Naive thymus-derived CD4-positive, alpha-beta T cell (primary cell): ENCODE data around the gene LPXN. TPM values are rescaled to one million over a fixed set of nuclear protein-coding genes. Genes with fewer than 3 reads are reported as not detected.

ENCODE experiments used
- ATAC-seq: fragments of 150-1000 bp; cut with Tn5 transposase; 2 replicates; pipeline ENCODE4 v1.10.0; 2021; ENCODE audit warnings: mild to moderate bottlenecking, moderate library complexity
- CTCF ChIA-PET: fragments of 350-600 bp; sonication (Branson Sonifier 250); formaldehyde crosslinking; loops from one replicate; lab custom pipeline; 2021; ENCODE audit warnings: antibody characterized with exemption; lab: Charles Lee
- POLR2A ChIA-PET: fragments of 350-600 bp; sonication (Branson Sonifier 250); formaldehyde crosslinking; loops from one replicate; lab custom pipeline; 2021; ENCODE audit warnings: antibody characterized with exemption, inconsistent platforms; lab: Charles Lee
- DNase-seq, 9 donors: peaks; one replicate each; pipeline versions ENCODE4 v3.0.0 to v3.0.0-alpha.2; 2020 to 2022; ENCODE audit warnings: mixed read lengths in 1 of 9
- H3K27ac ChIP-seq: one replicate; pipeline ENCODE4 v1.7.0; 2013; ENCODE audit warnings: mild to moderate bottlenecking, low read depth, low read length, moderate library complexity
- H3K27me3 ChIP-seq, 2 donors: one replicate each; pipeline ENCODE4 v1.7.0; 2013; ENCODE audit warnings: low read length in 2 of 2, mild to moderate bottlenecking in 2 of 2, moderate library complexity in 2 of 2; ENCODE audit not compliant: control insufficient read depth in 2 of 2, insufficient read depth in 2 of 2
- H3K36me3 ChIP-seq, 3 experiments: 1 replicate in 2 of 3; 2 replicates in 1 of 3; pipeline ENCODE4 v1.7.0; 2013; ENCODE audit warnings: low read length in 3 of 3, mild to moderate bottlenecking in 3 of 3, moderate library complexity in 1 of 3; ENCODE audit not compliant: insufficient read depth in 3 of 3, control insufficient read depth in 2 of 3
- H3K4me1 ChIP-seq, 2 donors: one replicate each; pipeline ENCODE4 v1.7.0; 2013; ENCODE audit warnings: low read length in 2 of 2, mild to moderate bottlenecking in 2 of 2, moderate library complexity in 1 of 2; ENCODE audit not compliant: control insufficient read depth in 2 of 2, insufficient read depth in 2 of 2
- H3K4me3 ChIP-seq: 2 replicates; pipeline ENCODE4 v1.7.0; 2013; ENCODE audit warnings: mild to moderate bottlenecking, low read length
- H3K9me3 ChIP-seq, 3 experiments: 1 replicate in 2 of 3; 2 replicates in 1 of 3; pipeline ENCODE4 v1.7.0; 2013; ENCODE audit warnings: low read length in 3 of 3; ENCODE audit not compliant: control insufficient read depth in 2 of 3
- H3K27ac Mint-ChIP-seq, 9 donors: one replicate each; pipeline ENCODE4 v1.8.0; 2020 to 2022; ENCODE audit warnings: mixed read lengths in 9 of 9, mild to moderate bottlenecking in 8 of 9, moderate library complexity in 5 of 9, inconsistent platforms in 2 of 9
- H3K27me3 Mint-ChIP-seq, 5 donors: one replicate each; pipeline ENCODE4 v1.8.0; 2021 to 2022; ENCODE audit warnings: mixed read lengths in 5 of 5, mild to moderate bottlenecking in 1 of 5
- H3K36me3 Mint-ChIP-seq, 5 donors: one replicate each; pipeline ENCODE4 v1.8.0; 2020 to 2022; ENCODE audit warnings: mixed read lengths in 5 of 5, mild to moderate bottlenecking in 3 of 5, inconsistent platforms in 1 of 5
- H3K4me1 Mint-ChIP-seq, 7 donors: one replicate each; pipeline ENCODE4 v1.8.0; 2020 to 2022; ENCODE audit warnings: mixed read lengths in 7 of 7, mild to moderate bottlenecking in 3 of 7, inconsistent platforms in 1 of 7
- H3K4me3 Mint-ChIP-seq, 10 donors: one replicate each; pipeline ENCODE4 v1.8.0; 2020 to 2022; ENCODE audit warnings: mild to moderate bottlenecking in 10 of 10, mixed read lengths in 10 of 10, moderate library complexity in 6 of 10, inconsistent platforms in 2 of 10
- H3K9me3 Mint-ChIP-seq, 11 donors: one replicate each; pipeline ENCODE4 v1.8.0; 2020 to 2022; ENCODE audit warnings: mixed read lengths in 11 of 11, mild to moderate bottlenecking in 4 of 11, inconsistent platforms in 1 of 11, moderate library complexity in 1 of 11
- intact Hi-C, 2 donors: fragments of 100-400 bp; cut with micrococcal nuclease; formaldehyde crosslinking; loops; one replicate each; pipeline ENCODE4 v1.15.1; 2023
- polyA plus RNA-seq, 2 donors: library from polyadenylated mRNA; unstranded; fragments of 300-500 nt; fragmentation: Illumina TruSeq; gene quantifications; one replicate each; pipeline ENCODE4 v1.2.3, GENCODE V29; 2021
- total RNA-seq, 6 experiments: library from RNA in 5 of 6; stranded (reverse) in 5 of 6; gene quantifications; 1 replicate in 5 of 6; 2 replicates in 1 of 6; pipeline ENCODE4 v1.2.3 and lab custom pipeline; 2021 to 2026

The LPXN gene
- total and polyA plus RNA-seq, 7 experiments from 2014 or later, result 58.2 to 215 (median 143) TPM

GRCh38 chr11:58526721-58527120, 48.9 kb downstream of the LPXN start:
- Histone ChIP-seq H3K36me3 (peaks cover 8 to 32% (median 10%) of the 10 kb centered on the region in 3 experiments), H3K27me3 (no peaks in the 10 kb centered on the region), H3K4me3 (no peak overlapping the region), H3K9me3 (peaks cover 0 to under 1% (median 0%) of the 10 kb centered on the region in 3 experiments), H3K27ac (peak overlapping the region; percentile 75), H3K4me1 (peaks cover 18 to 63% of the 10 kb centered on the region in 2 donors)
- Mint-ChIP-seq H3K36me3 (peaks cover 15 to 37% (median 28%) of the 10 kb centered on the region in 5 donors), H3K27me3 (no peaks in the 10 kb centered on the region), H3K4me3 (peak overlapping the region in 3 of 10 donors; percentile 11 to 14 (median 11)), H3K9me3 (peaks cover 0 to 6% (median 2%) of the 10 kb centered on the region in 11 donors), H3K4me1 (peaks cover 30 to 97% (median 66%) of the 10 kb centered on the region in 7 donors), H3K27ac (peak overlapping the region in 8 of 9 donors; percentile 69 to 99 (median 96))
- DNase-seq (no peak), ATAC-seq (no peak)
- ChIA-PET POLR2A (interaction anchor here (0.7 to 11.7 kb wide), 3 partner anchors 9 to 50 kb away, joined by 3 to 140 read pairs (median 4); partner anchors contain the start of genes LPXN and ZFP91), CTCF (interaction anchor here (0.7 to 1.8 kb wide), 4 partner anchors 17 to 649 kb away, joined by 3 to 5 read pairs (median 4); no protein-coding TSS in a partner anchor)
- intact Hi-C loops, result loop anchor here in 1 of 2 donors (10.0 kb wide), 2 partner anchors 392 to 1032 kb away; no protein-coding TSS in a partner anchor

- Mint-ChIP-seq H3K27me3 (no peaks in the 10 kb centered on the region), H3K9me3 (no peaks in the 10 kb centered on the region), H3K27ac (peak overlapping the region; percentile 84 to 99 (median 97)), H3K36me3 (peaks cover 10 to 26% (median 20%) of the 10 kb centered on the region in 5 donors), H3K4me3 (peak overlapping the region; percentile 65 to 85 (median 80)), H3K4me1 (peaks cover 27 to 94% (median 60%) of the 10 kb centered on the region in 7 donors)
- Histone ChIP-seq H3K27ac (peak overlapping the region; percentile 75), H3K4me3 (peak overlapping the region; percentile 10), H3K27me3 (no peaks in the 10 kb centered on the region), H3K36me3 (peaks cover 8 to 24% (median 10%) of the 10 kb centered on the region in 3 experiments), H3K4me1 (peaks cover 18 to 57% of the 10 kb centered on the region in 2 donors), H3K9me3 (no peaks in the 10 kb centered on the region)
- intact Hi-C loops, result loop anchor here (1.0 to 10.0 kb wide), 12 partner anchors 50 to 1030 kb away; partner anchors contain the start of genes SELENOH (in 2 of the 2), CLP1 (in 1 of the 2), LPXN (in 1 of the 2) and MED19 (in 1 of the 2)
- peak in 7 of 9 donors; percentile 59 to 83 (median 77) for DNase-seq
- ChIA-PET CTCF (interaction anchor here (0.7 to 3.3 kb wide), 15 partner anchors 13 to 1195 kb away, joined by 3 to 27 read pairs (median 5); partner anchors contain the start of gene UBE2L6), POLR2A (interaction anchor here (0.8 to 11.7 kb wide), 6 partner anchors 10 to 202 kb away, joined by 3 to 140 read pairs (median 4); partner anchors contain the start of genes LPXN and ZFP91)
- ATAC-seq, result peak; percentile 87
These were observed 50.5 kb downstream of the LPXN start for GRCh38 chr11:58525037-58525614.

GRCh38 chr11:58524232-58525036, 51.2 kb downstream of the LPXN start:
- POLR2A ChIA-PET, result interaction anchor here (0.6 to 11.7 kb wide), 9 partner anchors 43 to 1010 kb away, joined by 3 to 140 read pairs (median 3); partner anchors contain the start of genes LPXN and ZFP91
- Histone ChIP-seq H3K27ac (peak overlapping the region; percentile 75), H3K36me3 (peaks cover 8 to 19% (median 10%) of the 10 kb centered on the region in 3 experiments), H3K9me3 (no peaks in the 10 kb centered on the region), H3K4me1 (peaks cover 18 to 50% of the 10 kb centered on the region in 2 donors), H3K27me3 (no peaks in the 10 kb centered on the region), H3K4me3 (peak overlapping the region; percentile 10)
- Mint-ChIP-seq H3K27ac (peak overlapping the region; percentile 84 to 99 (median 97)), H3K9me3 (no peaks in the 10 kb centered on the region), H3K4me3 (peak overlapping the region; percentile 65 to 85 (median 80)), H3K4me1 (peaks cover 27 to 90% (median 54%) of the 10 kb centered on the region in 7 donors), H3K36me3 (peaks cover 10 to 20% (median 18%) of the 10 kb centered on the region in 5 donors), H3K27me3 (no peaks in the 10 kb centered on the region)
- CTCF ChIA-PET, result interaction anchor here (0.6 to 3.3 kb wide), 25 partner anchors 9 to 1194 kb away, joined by 3 to 27 read pairs (median 4); partner anchors contain the start of gene OR5B21
- intact Hi-C loops, result loop anchor here (1.0 to 10.0 kb wide), 18 partner anchors 51 to 1030 kb away; partner anchors contain the start of genes SELENOH (in 2 of the 2), CLP1 (in 1 of the 2), FAM111A (in 1 of the 2) and LPXN (in 1 of the 2)
- ATAC-seq (peak; percentile 78), DNase-seq (peak in 8 of 9 donors; percentile 39 to 78 (median 70))

DNA sequence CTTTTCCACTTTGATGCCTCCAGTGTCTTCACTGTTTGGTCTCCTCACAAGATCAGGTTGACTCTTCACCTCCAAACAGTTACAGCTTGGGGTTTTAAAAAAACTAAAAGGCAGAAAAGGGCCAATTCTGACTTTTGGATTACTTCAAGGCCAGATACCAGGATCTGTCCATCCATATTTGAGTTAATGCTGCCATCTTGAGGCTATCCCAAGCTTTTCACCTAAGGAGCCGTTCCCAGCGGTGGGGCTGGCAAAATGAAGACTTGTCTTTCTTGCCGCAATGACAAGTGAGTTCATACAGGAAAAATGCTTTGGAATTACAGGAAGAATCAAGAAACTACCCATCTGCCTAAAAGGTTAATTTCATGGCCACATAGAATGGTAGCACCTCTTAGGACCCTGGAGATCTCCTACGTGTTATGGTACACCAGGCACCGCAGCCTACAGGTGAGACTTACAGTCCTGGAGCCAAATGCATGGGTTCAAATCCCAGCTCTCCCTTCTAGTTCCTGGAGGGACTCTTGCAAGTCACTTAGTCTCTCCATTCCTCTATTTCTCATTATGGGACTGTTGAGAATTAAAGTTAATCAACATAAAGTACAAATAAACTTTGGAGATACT, 61.8 kb downstream of the LPXN start:
- Histone ChIP-seq H3K9me3 (no peaks in the 10 kb centered on the region), H3K4me1 (no peaks in the 10 kb centered on the region), H3K36me3 (no peaks in the 10 kb centered on the region), H3K27me3 (no peaks in the 10 kb centered on the region), H3K27ac (no peak overlapping the region), H3K4me3 (no peak overlapping the region)
- peaks cover 0 to 14% (median 0%) of the 10 kb centered on the region in 7 donors for H3K4me1 Mint-ChIP-seq
- peak overlapping the region in 2 of 9 donors; percentile 19 to 63 for H3K27ac Mint-ChIP-seq
- intact Hi-C loops, result loop anchor here in 1 of 2 donors (1.0 kb wide), 2 partner anchors 946 to 1057 kb away; no protein-coding TSS in a partner anchor
- H3K27me3 Mint-ChIP-seq, result no peaks in the 10 kb centered on the region
- CTCF ChIA-PET, result interaction anchor here (0.7 to 1.0 kb wide), 3 partner anchors 10 to 810 kb away, joined by 3 read pairs; no protein-coding TSS in a partner anchor
- H3K36me3 Mint-ChIP-seq, result peaks cover 0 to 5% (median 0%) of the 10 kb centered on the region in 5 donors
- DNase-seq, result peak in 3 of 9 donors; percentile 17 to 29 (median 20)
- peak; percentile 40 for ATAC-seq
- no peaks in the 10 kb centered on the region for H3K9me3 Mint-ChIP-seq
- H3K4me3 Mint-ChIP-seq, result no peak overlapping the region
- POLR2A ChIA-PET, result no interaction called here

DNA sequence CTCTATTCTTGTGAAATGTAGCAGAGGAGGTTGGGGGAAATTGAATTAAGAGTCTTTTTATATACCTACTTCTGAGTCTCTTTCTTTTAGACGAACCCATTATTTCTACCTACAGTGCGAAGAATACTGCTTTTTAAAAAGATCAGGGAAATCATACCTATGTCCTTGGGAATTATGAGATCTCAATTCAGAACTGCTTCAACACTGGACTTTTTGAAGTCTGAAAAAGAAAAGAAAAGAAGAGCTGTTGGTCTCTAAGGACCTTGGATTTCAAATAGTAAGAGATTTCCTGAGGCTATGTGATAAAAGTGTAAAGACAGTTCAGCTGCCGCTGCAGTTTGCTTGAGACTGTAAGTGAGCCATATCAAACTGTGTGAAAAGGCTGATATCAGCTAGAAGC, 64.0 kb downstream of the LPXN start:
- Mint-ChIP-seq H3K9me3 (peaks cover 0 to 4% (median 0%) of the 10 kb centered on the region in 11 donors), H3K36me3 (peaks cover 8 to 22% (median 10%) of the 10 kb centered on the region in 5 donors), H3K27ac (no peak overlapping the region), H3K4me1 (peaks cover 0 to 9% (median 0%) of the 10 kb centered on the region in 7 donors), H3K27me3 (peaks cover 0 to 6% (median 0%) of the 10 kb centered on the region in 5 donors), H3K4me3 (no peak overlapping the region)
- no peaks in the 10 kb centered on the region for H3K27me3 ChIP-seq
- intact Hi-C loops, result no loop called here
- ATAC-seq, result no peak
- no peaks in the 10 kb centered on the region for H3K4me1 ChIP-seq
- no peak for DNase-seq
- H3K36me3 ChIP-seq, result peaks cover 0 to 5% (median 0%) of the 10 kb centered on the region in 3 experiments
- ChIA-PET POLR2A (interaction anchor here (0.6 kb wide), 1 partner anchor 885 kb away, joined by 5 read pairs; no protein-coding TSS in a partner anchor), CTCF (interaction anchor here (0.5 to 1.6 kb wide), 2 partner anchors 13 to 690 kb away, joined by 3 to 4 read pairs; no protein-coding TSS in a partner anchor)
- H3K27ac ChIP-seq, result no peak overlapping the region
- no peak overlapping the region for H3K4me3 ChIP-seq
- H3K9me3 ChIP-seq, result no peaks in the 10 kb centered on the region
